Stimulated activated CD4-positive, alpha-beta T cell treated with anti-CD3 and anti-CD28 coated beads, Interleukin-1b, Interleukin-23, amount 100 ng/mL, for 1 hour (primary cell): ENCODE measurements around the gene NELFB.
"Not testable (repeated sequence)": the region's sequence is repeated elsewhere in the genome, so short reads cannot be mapped to it uniquely, and the experiment has no call there.

Experiments used
- DNase-seq, 2 donors: peaks; one replicate each; pipeline ENCODE4 v3.0.0-alpha.2; 2020; ENCODE audit warnings: low read depth in 2 of 2

Gene NELFB

GRCh38 chr9:137247135-137247915 lies 7.8 kb upstream of the NELFB start:
- DNase-seq = no peak

- no peak for DNase-seq
Observed at GRCh38 chr9:137247916-137248175, 7.3 kb upstream of the NELFB start.

GRCh38 chr9:137250329-137251193 lies 4.6 kb upstream of the NELFB start:
- DNase-seq = no peak

GRCh38 chr9:137251194-137251461 lies 4.0 kb upstream of the NELFB start, which contains the start of gene STPG3:
STPG3 (plus strand) TSS chr9:137251286; CDS start chr9:137251287, 1 bp downstream.
- DNase-seq = no peak

- DNase-seq = no peak
Observed at GRCh38 chr9:137251490-137252268, 3.4 kb upstream of the NELFB start.

GRCh38 chr9:137252555-137253506 lies 2.3 kb upstream of the NELFB start:
- no peak for DNase-seq

- DNase-seq = no peak
Observed at GRCh38 chr9:137253717-137254623, 1.2 kb upstream of the NELFB start.

- DNase-seq = no peak
Observed at GRCh38 chr9:137255448-137256114, 454 bp downstream of the NELFB start.

- no peak for DNase-seq
Observed at GRCh38 chr9:137256362-137256761, 1.2 kb downstream of the NELFB start.

- DNase-seq = no peak
Observed at GRCh38 chr9:137256856-137257255, 1.7 kb downstream of the NELFB start.

GRCh38 chr9:137262173-137262908 lies 7.2 kb downstream of the NELFB start:
- DNase-seq = not testable (repeated sequence)

- no peak for DNase-seq
Observed at GRCh38 chr9:137262909-137263285, 7.8 kb downstream of the NELFB start.

- no peak for DNase-seq
Observed at GRCh38 chr9:137263506-137263905, 8.4 kb downstream of the NELFB start.

- no peak for DNase-seq
Observed at GRCh38 chr9:137264067-137264466, 8.9 kb downstream of the NELFB start.

- no peak for DNase-seq
Observed at GRCh38 chr9:137265496-137266161, 10.5 kb downstream of the NELFB start.

- no peak for DNase-seq
Observed at GRCh38 chr9:137266162-137266527, 11.0 kb downstream of the NELFB start.

- DNase-seq = no peak
Observed at GRCh38 chr9:137266585-137267453, 11.7 kb downstream of the NELFB start.

- DNase-seq = no peak
Observed at GRCh38 chr9:137267933-137268355, 12.8 kb downstream of the NELFB start.
